Measurements from ENCODE around the gene VPS13D. TPM values are rescaled to one million over a fixed set of nuclear protein-coding genes. Genes with fewer than 3 reads are reported as not detected.

The VPS13D gene
- total RNA-seq, 4 donors from 2014 or later: 94.4 to 472 (median 163) TPM

DNA sequence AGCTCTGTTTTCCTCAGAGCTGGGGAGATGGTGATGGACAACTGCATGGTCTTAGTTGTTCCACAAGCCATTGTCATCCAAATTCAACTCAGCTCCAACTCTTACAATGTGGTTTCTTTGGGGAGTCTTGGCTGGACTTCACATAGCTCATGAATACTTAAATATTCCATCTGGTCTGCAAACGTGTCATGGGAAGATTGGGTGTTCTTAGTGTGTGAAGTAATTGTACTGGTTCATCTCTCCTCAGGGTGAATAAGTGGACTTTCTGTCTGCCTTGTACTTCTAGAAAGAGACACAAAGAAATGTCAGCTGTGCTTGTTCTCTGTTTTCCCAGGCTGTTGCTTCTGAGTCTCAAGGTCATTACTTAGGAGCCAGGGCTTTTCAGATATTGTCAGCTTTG is 106.6 kb downstream of the VPS13D start:
- Histone ChIP-seq H3K9me3 (no peaks in the 10 kb centered on the region), H3K27ac (no peak overlapping the region), H3K4me1 (peaks cover 13% of the 10 kb centered on the region), H3K36me3 (peaks cover 69% of the 10 kb centered on the region), H3K4me3 (no peak overlapping the region), H3K27me3 (no peaks in the 10 kb centered on the region)
- 20% methylated on average over 1 of the region's 1 CpG for WGBS
- DNase-seq (ENCODE audit: low spot score in 2 of 2): no peak
- TF ChIP-seq, protein P1, sequence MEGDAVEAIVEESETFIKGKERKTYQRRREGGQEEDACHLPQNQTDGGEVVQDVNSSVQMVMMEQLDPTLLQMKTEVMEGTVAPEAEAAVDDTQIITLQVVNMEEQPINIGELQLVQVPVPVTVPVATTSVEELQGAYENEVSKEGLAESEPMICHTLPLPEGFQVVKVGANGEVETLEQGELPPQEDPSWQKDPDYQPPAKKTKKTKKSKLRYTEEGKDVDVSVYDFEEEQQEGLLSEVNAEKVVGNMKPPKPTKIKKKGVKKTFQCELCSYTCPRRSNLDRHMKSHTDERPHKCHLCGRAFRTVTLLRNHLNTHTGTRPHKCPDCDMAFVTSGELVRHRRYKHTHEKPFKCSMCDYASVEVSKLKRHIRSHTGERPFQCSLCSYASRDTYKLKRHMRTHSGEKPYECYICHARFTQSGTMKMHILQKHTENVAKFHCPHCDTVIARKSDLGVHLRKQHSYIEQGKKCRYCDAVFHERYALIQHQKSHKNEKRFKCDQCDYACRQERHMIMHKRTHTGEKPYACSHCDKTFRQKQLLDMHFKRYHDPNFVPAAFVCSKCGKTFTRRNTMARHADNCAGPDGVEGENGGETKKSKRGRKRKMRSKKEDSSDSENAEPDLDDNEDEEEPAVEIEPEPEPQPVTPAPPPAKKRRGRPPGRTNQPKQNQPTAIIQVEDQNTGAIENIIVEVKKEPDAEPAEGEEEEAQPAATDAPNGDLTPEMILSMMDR (IDR thresholded peaks at IDR 0.05): no peak
- TF ChIP-seq POLR2A (IDR thresholded peaks at IDR 0.05) (no peak), POLR2AphosphoS5 (IDR thresholded peaks at IDR 0.05) (no peak), EP300 (IDR thresholded peaks at IDR 0.05) (no peak)

GRCh38 chr1:12338017-12338416 is 108.2 kb downstream of the VPS13D start:
- H3K27me3 ChIP-seq: no peaks in the 10 kb centered on the region
- H3K27ac ChIP-seq: no peak overlapping the region
- 85% methylated on average over 4 of the region's 4 CpGs for WGBS
- peaks cover 64% of the 10 kb centered on the region for H3K36me3 ChIP-seq
- no peak for TF ChIP-seq POLR2A (IDR thresholded peaks at IDR 0.05)
- no peak for DNase-seq (ENCODE audit: low spot score in 2 of 2)
- peaks cover 13% of the 10 kb centered on the region for H3K4me1 ChIP-seq
- H3K4me3 ChIP-seq: no peak overlapping the region
- no peaks in the 10 kb centered on the region for H3K9me3 ChIP-seq

DNA sequence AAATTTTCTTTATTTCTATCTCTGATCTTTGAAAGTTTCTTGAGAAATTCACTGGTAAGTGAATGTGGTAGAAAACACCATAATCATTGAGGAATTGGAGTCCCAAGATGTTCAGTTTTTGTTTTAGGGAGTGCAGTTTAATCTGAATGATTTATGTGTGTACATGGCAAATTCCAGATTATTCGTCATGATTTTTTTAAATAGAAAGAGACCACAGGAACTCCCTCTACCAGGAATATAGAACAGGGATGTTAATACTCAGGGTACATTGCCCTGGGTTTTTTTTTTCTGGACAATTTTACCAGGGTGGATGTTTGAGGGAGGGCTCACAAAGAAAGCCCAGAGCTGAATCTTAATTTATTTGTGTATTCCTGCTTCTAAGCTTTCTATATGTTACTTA is 109.0 kb downstream of the VPS13D start:
- peaks cover 13% of the 10 kb centered on the region for H3K4me1 ChIP-seq
- peaks cover 63% of the 10 kb centered on the region for H3K36me3 ChIP-seq
- H3K27me3 ChIP-seq: no peaks in the 10 kb centered on the region
- no peak for DNase-seq (ENCODE audit: low spot score in 2 of 2)
- H3K27ac ChIP-seq: no peak overlapping the region
- H3K4me3 ChIP-seq: no peak overlapping the region
- no peaks in the 10 kb centered on the region for H3K9me3 ChIP-seq
- no peak for TF ChIP-seq POLR2AphosphoS5 (IDR thresholded peaks at IDR 0.05)
- no peak for TF ChIP-seq EP300 (IDR thresholded peaks at IDR 0.05)
- no peak for TF ChIP-seq POLR2A (IDR thresholded peaks at IDR 0.05)
- TF ChIP-seq, protein P1 (IDR thresholded peaks at IDR 0.05): no peak
- 64% methylated on average over 1 of the region's 1 CpG for WGBS

GRCh38 chr1:12339396-12339795 is 109.6 kb downstream of the VPS13D start:
- Histone ChIP-seq H3K27ac (no peak overlapping the region), H3K4me3 (no peak overlapping the region), H3K9me3 (no peaks in the 10 kb centered on the region), H3K27me3 (no peaks in the 10 kb centered on the region), H3K4me1 (peaks cover 16% of the 10 kb centered on the region), H3K36me3 (peaks cover 61% of the 10 kb centered on the region)
- 48% methylated on average over 3 of the region's 3 CpGs for WGBS
- TF ChIP-seq POLR2A (IDR thresholded peaks at IDR 0.05): no peak
- no peak for TF ChIP-seq EP300 (IDR thresholded peaks at IDR 0.05)
- no peak for TF ChIP-seq POLR2AphosphoS5 (IDR thresholded peaks at IDR 0.05)
- TF ChIP-seq, protein P1 (IDR thresholded peaks at IDR 0.05): no peak
- DNase-seq (ENCODE audit: low spot score in 2 of 2): no peak

- Histone ChIP-seq H3K9me3 (no peaks in the 10 kb centered on the region), H3K4me1 (peaks cover 22% of the 10 kb centered on the region), H3K4me3 (no peak overlapping the region), H3K27me3 (no peaks in the 10 kb centered on the region), H3K36me3 (peaks cover 61% of the 10 kb centered on the region), H3K27ac (no peak overlapping the region)
- 70% methylated on average over 4 of the region's 4 CpGs for WGBS
- DNase-seq (ENCODE audit: low spot score in 2 of 2): no peak
- TF ChIP-seq POLR2A (IDR thresholded peaks at IDR 0.05) (no peak), EP300 (IDR thresholded peaks at IDR 0.05) (no peak), POLR2AphosphoS5 (IDR thresholded peaks at IDR 0.05) (no peak)
- TF ChIP-seq, protein P1 (IDR thresholded peaks at IDR 0.05): no peak
Observed at GRCh38 chr1:12339811-12340543, 110.1 kb downstream of the VPS13D start.
